HepG2 (cell line): ENCODE measurements around the gene LCN12. TPM values are rescaled to one million over a fixed set of nuclear protein-coding genes. Genes with fewer than 3 reads are reported as not detected.
A peak's percentile ranks its signal among the peaks of the same experiment; 100 is the strongest.

Experiments
- ATF7-NPFF ChIP-seq: sonication (generic); formaldehyde crosslinking; IDR thresholded peaks from 2 replicates; pipeline ENCODE4 v1.8.1; 2023; ENCODE audit warnings: mild to moderate bottlenecking, low read depth, missing genetic modification reagents, moderate library complexity
- CBX5 ChIP-seq: sonication (generic); formaldehyde crosslinking; IDR thresholded peaks from 2 replicates; pipeline ENCODE4 v1.4.0; 2020; ENCODE audit warnings: missing genetic modification reagents, borderline replicate concordance
- CEBPG ChIP-seq: IDR thresholded peaks from 2 replicates; pipeline ENCODE4 v1.6.1; 2016
- GLI4 ChIP-seq: sonication (generic); formaldehyde crosslinking; IDR thresholded peaks from 2 replicates; pipeline ENCODE4 v1.5.1; 2020; ENCODE audit warnings: missing genetic modification reagents, mild to moderate bottlenecking, moderate library complexity, borderline replicate concordance
- HMGXB3 ChIP-seq: sonication (generic); formaldehyde crosslinking; IDR thresholded peaks from 2 replicates; pipeline ENCODE4 v1.4.0; 2020; ENCODE audit warnings: missing genetic modification reagents, borderline replicate concordance
- HMGXB4 ChIP-seq, 2 experiments: sonication (generic) in 1 of 2; formaldehyde crosslinking in 1 of 2; IDR thresholded peaks; 2 replicates each; pipeline versions ENCODE4 v1.4.0 to v1.6.1; 2018 to 2020; ENCODE audit warnings: missing genetic modification reagents in 2 of 2, borderline replicate concordance in 1 of 2, low read depth in 1 of 2, mild to moderate bottlenecking in 1 of 2, missing biosample characterization in 1 of 2
- NRL ChIP-seq: sonication (generic); formaldehyde crosslinking; IDR thresholded peaks from 2 replicates; pipeline ENCODE4 v1.5.0; 2020; ENCODE audit warnings: missing genetic modification reagents, mild to moderate bottlenecking, moderate library complexity, borderline replicate concordance
- RFXAP ChIP-seq: sonication (generic); formaldehyde crosslinking; IDR thresholded peaks from 2 replicates; pipeline ENCODE4 v1.4.0; 2020; ENCODE audit warnings: missing genetic modification reagents, borderline replicate concordance
- TBX3 ChIP-seq: fragments of 450-650 bp; IDR thresholded peaks from 2 replicates; pipeline ENCODE4 v1.6.1; 2017; ENCODE audit warnings: antibody characterized with exemption, mild to moderate bottlenecking, inconsistent platforms, borderline replicate concordance
- ZNF17 ChIP-seq: sonication (generic); formaldehyde crosslinking; IDR thresholded peaks from 2 replicates; pipeline ENCODE4 v1.5.0; 2020; ENCODE audit warnings: mild to moderate bottlenecking, missing genetic modification reagents
- ZNF251 ChIP-seq: sonication (generic); formaldehyde crosslinking; IDR thresholded peaks from 2 replicates; pipeline ENCODE4 v1.9.0; 2021; ENCODE audit warnings: mild to moderate bottlenecking, missing genetic modification reagents
- ZNF556 ChIP-seq: sonication (generic); formaldehyde crosslinking; IDR thresholded peaks from 2 replicates; pipeline ENCODE4 v1.4.0; 2020; ENCODE audit warnings: mild to moderate bottlenecking, missing genetic modification reagents, borderline replicate concordance
- ZNF713 ChIP-seq: sonication (generic); formaldehyde crosslinking; IDR thresholded peaks from 2 replicates; pipeline ENCODE4 v1.4.0; 2020; ENCODE audit warnings: mild to moderate bottlenecking, missing genetic modification reagents
- polyA plus RNA-seq, 8 experiments: library from polyadenylated mRNA; depleted of rRNA in 3 of 8; stranded (reverse) in 7 of 8; unstranded in 1 of 8; fragments of >200 nt; fragmentation: Illumina TruSeq in 4 of 8; extraction: Trizol in 4 of 8; gene quantifications; 2 replicates each; pipeline versions ENCODE4 v1.2.1 to v1.2.3, GENCODE V29; 2011 to 2016; ENCODE audit warnings: low read depth in 4 of 8, missing spikeins in 1 of 8, mixed read lengths in 1 of 8; ENCODE audit not compliant: insufficient read depth in 1 of 8
- total RNA-seq, 5 experiments: library from RNA; depleted of rRNA; stranded (reverse); fragments of >200 nt; fragmentation: Illumina TruSeq; extraction: Trizol; gene quantifications; 2 replicates each; pipeline ENCODE4 v1.2.3, GENCODE V29; 2016; ENCODE audit warnings: low read depth in 1 of 5
- TF ChIP-seq, protein P1 (sequence below): sonication (generic); formaldehyde crosslinking; IDR thresholded peaks from 2 replicates; pipeline ENCODE4 v1.4.0; 2020; ENCODE audit warnings: mild to moderate bottlenecking, missing genetic modification reagents
- TF ChIP-seq, protein P2 (sequence below): IDR thresholded peaks from 2 replicates; pipeline ENCODE4 v1.6.1; 2018; ENCODE audit warnings: missing genetic modification reagents, mild to moderate bottlenecking, missing compliant biosample characterization
- TF ChIP-seq, protein P3 (sequence below): sonication (generic); formaldehyde crosslinking; IDR thresholded peaks from 2 replicates; pipeline ENCODE4 v1.8.0; 2022; ENCODE audit warnings: low read depth, missing genetic modification reagents

The LCN12 gene
- total and polyA plus RNA-seq, 2 of the 13 experiments (the other 11 are each of a cell fraction or from before 2014, with no cell fraction given): 3.4 to 6.9 TPM

DNA sequence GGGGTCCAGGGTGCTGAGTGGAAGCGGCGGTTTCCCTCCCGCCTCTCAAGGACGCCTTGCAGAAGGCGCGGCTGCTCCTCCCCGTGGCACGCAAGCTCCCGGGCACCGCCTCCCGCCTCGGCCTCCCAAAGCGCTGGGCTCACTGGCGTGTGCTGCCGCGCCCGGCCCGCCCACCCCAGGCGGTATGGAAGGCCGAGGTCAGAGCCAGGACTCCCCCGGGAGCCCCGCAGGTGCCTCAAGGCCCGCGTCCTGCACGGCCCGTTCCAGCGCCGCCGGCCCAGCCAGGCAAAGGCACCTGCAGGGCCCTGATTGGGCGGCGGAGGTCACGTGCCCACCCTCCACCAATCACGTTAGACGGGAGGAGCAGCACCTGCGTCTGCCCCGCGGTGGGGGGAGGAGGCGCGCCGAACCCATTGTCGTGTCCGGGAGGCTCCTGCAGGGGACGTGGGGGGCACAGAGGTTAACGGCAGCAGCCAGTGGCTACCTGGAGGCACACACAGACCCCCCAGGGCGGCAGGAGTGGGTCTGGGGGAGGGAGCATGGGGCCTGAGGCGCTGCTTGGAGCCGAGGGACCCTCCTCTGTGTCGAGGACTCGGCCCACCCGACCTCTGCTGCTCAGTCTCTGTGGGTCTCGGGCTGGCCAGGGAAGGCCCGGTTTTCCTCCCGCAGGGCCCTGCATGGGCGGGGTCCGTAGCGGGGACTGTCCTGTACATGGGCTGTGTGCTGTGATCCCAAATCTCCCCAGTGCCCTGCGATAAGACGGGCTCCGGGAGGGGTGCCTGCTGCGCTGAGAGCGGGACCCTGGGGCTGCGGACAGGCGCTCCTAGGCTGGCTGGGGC is 2.0 kb upstream of the LCN12 start (continued):
- TF ChIP-seq HMGXB4 (CRISPR knock-in tag; IDR thresholded peaks at IDR 0.05; ENCODE audit: borderline replicate concordance in 1 of 2, low read depth in 1 of 2): peak; percentile 82; a peak in 3 of 4 replicates
- TF ChIP-seq ZNF556 (CRISPR knock-in tag): no peak
- TF ChIP-seq ATF7-NPFF: no peak; the same call in 1 of the 2 replicates
- TF ChIP-seq ZNF713 (CRISPR knock-in tag): no peak
- TF ChIP-seq TBX3: no peak
- TF ChIP-seq NRL (CRISPR knock-in tag): peak; percentile 86
- TF ChIP-seq, protein P1, sequence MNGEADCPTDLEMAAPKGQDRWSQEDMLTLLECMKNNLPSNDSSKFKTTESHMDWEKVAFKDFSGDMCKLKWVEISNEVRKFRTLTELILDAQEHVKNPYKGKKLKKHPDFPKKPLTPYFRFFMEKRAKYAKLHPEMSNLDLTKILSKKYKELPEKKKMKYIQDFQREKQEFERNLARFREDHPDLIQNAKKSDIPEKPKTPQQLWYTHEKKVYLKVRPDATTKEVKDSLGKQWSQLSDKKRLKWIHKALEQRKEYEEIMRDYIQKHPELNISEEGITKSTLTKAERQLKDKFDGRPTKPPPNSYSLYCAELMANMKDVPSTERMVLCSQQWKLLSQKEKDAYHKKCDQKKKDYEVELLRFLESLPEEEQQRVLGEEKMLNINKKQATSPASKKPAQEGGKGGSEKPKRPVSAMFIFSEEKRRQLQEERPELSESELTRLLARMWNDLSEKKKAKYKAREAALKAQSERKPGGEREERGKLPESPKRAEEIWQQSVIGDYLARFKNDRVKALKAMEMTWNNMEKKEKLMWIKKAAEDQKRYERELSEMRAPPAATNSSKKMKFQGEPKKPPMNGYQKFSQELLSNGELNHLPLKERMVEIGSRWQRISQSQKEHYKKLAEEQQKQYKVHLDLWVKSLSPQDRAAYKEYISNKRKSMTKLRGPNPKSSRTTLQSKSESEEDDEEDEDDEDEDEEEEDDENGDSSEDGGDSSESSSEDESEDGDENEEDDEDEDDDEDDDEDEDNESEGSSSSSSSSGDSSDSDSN (CRISPR knock-in tag): peak; percentile 74
- TF ChIP-seq, protein P2, sequence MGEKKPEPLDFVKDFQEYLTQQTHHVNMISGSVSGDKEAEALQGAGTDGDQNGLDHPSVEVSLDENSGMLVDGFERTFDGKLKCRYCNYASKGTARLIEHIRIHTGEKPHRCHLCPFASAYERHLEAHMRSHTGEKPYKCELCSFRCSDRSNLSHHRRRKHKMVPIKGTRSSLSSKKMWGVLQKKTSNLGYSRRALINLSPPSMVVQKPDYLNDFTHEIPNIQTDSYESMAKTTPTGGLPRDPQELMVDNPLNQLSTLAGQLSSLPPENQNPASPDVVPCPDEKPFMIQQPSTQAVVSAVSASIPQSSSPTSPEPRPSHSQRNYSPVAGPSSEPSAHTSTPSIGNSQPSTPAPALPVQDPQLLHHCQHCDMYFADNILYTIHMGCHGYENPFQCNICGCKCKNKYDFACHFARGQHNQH (CRISPR knock-in tag): peak; percentile 74
- TF ChIP-seq ZNF17 (CRISPR knock-in tag): no peak
- TF ChIP-seq ZNF251 (CRISPR knock-in tag): no peak
- TF ChIP-seq CEBPG (CRISPR knock-in tag): no peak; the same call in 1 of the 2 replicates
- TF ChIP-seq GLI4: no peak
- 0 out of 2 replicates have a peak, but pooled peaks have one; percentile 14 for TF ChIP-seq RFXAP (CRISPR knock-in tag)
- TF ChIP-seq HMGXB3 (CRISPR knock-in tag): no peak; the same call in 1 of the 2 replicates
- no peak for TF ChIP-seq CBX5 (CRISPR knock-in tag)
- TF ChIP-seq, protein P3, sequence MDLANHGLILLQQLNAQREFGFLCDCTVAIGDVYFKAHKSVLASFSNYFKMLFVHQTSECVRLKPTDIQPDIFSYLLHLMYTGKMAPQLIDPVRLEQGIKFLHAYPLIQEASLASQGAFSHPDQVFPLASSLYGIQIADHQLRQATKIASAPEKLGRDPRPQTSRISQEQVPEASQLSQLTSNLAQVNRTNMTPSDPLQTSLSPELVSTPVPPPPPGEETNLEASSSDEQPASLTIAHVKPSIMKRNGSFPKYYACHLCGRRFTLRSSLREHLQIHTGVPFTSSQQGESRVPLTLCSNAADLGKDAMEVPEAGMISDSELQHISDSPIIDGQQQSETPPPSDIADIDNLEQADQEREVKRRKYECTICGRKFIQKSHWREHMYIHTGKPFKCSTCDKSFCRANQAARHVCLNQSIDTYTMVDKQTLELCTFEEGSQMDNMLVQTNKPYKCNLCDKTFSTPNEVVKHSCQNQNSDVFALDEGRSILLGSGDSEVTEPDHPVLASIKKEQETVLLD (CRISPR knock-in tag): no peak
